ENCODE results near the gene HPGDS.
"Not testable (repeated sequence)": the region's sequence is repeated elsewhere in the genome, so short reads cannot be mapped to it uniquely, and the experiment has no call there.

The HPGDS gene

DNA sequence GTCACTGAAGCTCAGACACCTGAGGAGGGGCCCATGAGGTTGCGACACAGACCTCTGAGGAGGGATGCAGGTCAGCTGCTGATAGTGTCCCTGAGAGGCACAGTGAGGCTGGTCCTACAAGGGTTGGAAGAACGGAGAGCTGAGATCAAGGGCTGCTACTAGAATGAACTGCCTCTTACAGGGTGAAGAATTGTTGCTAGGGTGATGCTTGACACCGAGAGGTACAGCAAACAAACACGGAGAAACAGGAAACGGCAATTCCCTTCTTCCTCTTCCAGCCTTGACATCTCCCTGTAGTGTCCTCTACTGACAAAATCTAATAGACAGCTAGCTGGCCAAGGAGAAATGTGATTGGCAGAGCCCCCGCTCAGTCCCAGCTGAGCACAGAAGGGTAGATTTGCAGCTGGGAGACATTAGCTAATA lies 11.8 kb upstream of the HPGDS start:
- DNase-seq, result no peak

GRCh38 chr4:94352996-94353395 lies 10.4 kb upstream of the HPGDS start:
- DNase-seq, result no peak

DNA sequence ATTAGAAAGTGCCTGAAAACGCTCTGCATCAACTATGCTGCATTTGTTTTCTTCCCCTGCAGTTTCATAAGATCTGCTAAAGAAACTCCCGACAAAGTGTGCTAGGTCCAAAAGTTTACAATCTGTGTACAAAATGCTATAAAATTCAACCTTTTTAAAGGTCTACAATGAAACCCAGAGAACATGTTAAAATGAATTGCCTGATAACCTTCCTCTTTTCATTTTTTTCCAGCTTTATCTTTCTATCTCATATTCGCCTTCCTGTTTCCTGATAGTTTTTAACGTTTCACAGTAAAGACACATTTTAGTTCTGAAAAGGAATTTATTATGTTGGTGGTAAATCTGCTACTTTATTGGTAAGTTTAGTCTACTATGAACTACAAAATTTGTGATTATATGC lies 9.5 kb upstream of the HPGDS start:
- no peak for DNase-seq

DNA sequence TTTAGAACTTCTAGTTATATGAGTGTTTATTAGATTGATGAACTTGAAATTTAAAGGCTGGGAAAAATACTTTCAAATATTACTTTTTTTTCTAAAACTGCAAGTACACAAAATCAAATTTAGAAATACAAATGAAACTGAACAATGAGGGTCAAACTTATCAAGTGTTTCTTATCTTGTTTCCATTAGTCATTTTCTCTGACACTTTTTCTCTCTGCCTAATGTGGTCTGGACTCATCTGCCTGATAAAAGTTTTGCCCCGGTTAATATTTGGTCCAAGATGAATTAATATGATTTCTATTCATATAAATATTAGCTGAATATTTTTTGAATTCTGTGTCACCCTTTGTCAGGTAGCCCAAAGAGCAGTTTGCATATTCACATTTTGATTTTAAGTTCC lies 8.7 kb upstream of the HPGDS start:
- no peak for DNase-seq

DNA sequence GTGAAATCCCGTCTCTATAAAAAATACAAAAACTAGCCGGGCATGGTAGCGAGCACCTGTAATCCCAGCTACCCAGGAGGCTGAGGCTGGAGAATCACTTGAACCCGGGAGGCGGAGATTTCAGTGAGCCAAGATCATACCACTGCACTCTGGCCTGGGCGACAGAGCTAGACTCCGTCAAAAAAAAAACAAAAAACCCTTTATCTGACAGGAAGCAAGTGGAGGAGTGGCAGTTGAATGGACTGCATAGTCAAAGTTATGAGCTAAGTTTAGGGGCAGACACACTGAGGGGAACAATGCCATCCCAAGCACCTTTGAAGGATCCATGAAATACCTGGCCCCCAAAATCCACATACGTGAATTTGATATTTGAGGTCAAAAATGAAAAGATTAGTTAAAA lies 7.5 kb upstream of the HPGDS start:
- DNase-seq, result no peak

GRCh38 chr4:94349193-94349592 lies 6.6 kb upstream of the HPGDS start:
- no peak for DNase-seq

DNA sequence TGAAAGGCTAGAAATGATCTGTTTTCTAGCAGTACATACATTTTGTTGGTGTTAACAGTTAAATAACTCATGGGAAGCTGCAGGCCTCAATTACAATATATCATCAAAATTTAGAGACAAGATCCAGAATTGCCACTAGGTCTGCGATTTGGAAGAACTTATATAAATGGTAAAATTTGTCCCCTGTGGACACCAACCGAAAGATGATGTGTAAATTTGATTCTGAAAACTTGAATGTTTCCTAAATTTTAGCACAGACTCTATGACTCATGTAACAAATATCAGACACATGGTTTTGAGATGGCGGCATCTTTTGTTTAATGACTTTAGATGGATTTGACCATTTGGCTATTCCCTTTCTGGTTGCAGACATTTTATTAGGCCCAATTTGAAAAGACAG lies 6.0 kb upstream of the HPGDS start:
- DNase-seq, result no peak

GRCh38 chr4:94346541-94346940 lies 3.9 kb upstream of the HPGDS start:
- no peak for DNase-seq

GRCh38 chr4:94345969-94346368 lies 3.3 kb upstream of the HPGDS start:
- no peak for DNase-seq

DNA sequence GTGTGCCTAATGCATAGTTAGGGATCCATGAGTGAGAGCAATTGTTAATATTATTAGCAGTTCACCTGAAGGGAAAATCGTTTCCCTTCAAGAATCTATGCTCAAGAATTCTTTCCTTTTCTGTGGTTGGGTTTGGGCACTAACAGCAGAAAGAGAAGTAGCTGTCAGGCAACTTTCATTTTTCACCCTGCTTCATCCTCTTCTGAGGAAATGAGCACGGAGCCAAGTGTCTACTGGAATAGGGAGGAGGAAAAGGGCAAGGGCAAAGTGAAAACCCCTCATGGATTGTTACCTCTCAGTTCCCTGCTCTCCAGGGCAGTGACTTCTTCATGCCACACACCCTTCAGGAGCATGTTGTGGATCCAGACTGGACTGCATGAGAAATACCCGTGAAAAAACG lies 2.6 kb upstream of the HPGDS start:
- DNase-seq, result no peak

DNA sequence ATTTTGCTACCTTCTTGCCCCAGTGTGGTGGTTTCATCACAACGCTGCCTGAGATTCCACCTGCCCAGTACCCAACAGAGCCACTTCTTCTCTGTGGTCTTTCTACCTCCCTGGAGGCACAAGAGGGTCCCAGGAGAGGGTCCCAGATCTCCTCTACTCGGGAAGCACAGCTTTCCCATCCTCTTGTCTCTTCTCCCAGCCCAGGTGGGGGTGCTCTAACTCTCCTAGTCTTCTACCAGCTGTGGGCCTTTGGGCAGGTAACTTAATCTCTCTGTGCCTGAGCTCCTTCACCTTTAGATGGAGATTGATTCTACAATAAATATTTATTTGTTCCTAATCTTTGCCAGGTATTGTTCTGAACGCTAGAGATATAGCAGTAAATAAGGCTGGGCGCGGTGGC lies 1.8 kb upstream of the HPGDS start:
- DNase-seq, result no peak

DNA sequence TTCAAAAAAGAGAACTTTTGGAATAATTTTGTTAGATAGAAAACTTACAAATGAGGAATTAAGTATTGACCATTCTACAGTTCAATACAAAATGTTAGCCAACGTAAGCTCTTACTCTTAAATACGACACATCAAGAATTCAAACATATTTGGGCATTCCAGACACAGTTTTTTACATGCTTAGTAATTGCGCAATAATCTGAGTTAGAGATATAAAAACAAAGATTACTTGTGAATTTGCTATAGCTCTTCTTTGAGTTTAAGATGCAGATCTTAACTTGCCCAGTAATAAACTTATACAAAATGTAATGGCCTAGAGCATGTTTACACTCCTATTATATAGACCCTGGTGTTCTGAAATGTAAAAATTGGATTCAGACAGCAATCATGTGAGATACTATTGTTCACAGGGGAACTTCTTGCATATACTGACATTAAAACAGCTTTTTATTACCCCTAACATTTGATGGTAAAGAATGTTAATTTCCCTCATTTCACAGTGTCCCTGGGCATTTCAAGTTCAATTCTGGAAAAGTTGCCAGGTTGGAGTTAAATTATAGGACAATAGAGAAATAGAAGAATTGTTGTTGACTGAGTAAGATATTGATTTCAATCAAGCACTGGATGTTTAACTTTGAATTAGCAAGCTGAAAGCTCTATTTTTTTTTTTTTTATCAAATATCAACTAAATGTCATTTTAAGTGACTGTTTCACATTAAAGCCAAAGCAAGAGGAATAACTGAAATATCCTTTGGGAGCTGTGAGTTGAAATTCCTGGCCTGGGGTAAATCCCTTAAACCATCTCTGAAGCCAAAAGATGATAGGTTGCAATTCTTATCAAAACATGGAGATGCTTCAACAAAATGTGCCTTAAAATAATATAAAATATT lies 910 bp downstream of the HPGDS start:
- no peak for DNase-seq

DNA sequence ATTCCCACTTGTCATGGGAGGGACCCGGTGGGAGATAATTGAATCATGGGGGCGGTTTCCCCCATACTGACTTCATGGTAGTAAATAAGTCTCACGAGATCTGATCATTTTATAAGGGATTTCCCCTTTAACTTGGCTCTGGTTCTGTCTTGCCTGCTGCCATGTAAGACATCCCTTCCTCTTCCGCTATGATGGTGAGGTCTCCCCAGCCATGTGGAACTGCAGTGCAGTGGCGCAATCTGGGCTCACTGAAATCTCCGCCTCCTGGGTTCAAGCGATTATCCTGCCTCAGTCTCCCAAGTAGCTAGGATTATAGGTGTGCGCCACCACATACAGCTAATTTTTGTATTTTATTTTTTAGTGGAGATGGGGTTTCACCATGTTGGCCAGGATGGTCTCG lies 2.9 kb downstream of the HPGDS start:
- no peak for DNase-seq

GRCh38 chr4:94338681-94339351 lies 3.8 kb downstream of the HPGDS start:
- DNase-seq, result no peak

DNA sequence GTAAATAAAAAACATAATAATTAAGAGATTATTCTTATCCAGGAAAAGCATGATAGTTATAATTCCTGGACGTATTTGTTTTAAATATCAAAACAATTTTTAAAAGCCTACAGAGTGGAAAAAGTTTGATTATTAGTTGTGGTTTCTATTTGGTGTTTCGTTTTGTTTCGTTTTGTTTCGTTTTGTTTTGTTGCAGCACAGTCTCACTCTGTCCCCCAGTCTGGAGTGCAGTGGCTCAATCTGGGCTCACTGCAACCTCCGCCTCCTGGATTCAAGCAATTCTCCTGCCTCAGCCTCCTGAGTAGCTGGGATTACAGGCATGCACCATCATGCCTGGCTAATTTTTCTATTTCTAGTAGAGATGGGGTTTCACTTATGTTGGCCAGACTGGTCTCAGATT lies 5.8 kb downstream of the HPGDS start:
- not testable (repeated sequence) for DNase-seq

DNA sequence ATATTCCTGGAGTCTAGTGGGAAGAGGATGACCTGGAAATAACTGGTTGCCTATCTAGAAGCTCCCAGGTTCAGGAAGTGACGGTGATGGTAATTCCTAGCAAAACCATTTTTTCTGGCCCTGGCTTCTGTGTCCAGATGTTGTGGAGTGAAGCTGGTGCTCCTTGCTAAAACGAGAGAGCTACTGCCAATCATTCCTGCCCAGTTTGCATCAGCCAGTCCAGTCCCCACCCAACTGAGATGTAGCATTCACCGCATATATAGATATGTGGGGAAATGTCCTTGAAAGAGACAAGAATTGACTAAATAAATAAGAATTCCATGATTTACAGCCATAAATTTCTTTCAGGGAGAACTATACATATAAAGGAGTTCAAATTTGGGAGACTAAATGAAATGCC lies 6.3 kb downstream of the HPGDS start:
- no peak for DNase-seq

DNA sequence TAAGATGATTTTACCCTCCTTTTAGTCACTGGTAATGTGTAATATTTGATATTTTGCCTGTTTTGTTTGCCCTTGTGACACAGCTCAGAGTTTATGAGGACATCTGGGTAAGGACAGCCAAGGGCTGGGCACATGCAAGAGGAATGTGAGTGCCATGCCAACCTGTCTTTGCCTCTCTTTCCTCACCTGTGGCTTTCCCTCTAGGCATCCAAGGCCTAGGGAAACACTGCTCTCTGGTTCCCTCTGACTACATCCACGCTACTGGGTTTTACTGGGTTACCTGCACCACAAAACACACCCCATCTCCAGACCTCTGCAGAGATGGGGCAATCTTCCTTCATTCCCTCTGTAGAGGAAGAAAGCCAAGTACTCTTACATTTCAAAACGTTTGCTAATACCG lies 7.7 kb downstream of the HPGDS start:
- DNase-seq, result no peak

DNA sequence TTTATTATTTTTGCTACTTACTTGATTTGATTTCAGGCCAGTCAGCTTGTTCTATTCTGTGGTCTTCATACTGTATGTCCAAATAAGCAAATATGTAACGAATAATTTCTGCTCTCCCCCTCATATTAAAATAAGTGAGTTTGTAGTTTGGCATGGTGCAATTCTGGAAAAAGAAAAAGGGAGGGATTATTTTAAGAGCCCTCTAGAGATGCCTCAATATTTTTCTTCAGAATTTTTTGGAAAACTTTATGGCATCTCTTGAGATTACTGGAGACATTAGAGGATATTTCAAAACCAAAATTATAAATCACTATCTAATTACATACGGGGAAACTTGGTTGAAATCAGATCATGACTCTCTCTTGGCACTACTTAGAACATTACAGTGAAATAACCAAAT lies 8.2 kb downstream of the HPGDS start:
- DNase-seq, result no peak

GRCh38 chr4:94333866-94334265 lies 8.8 kb downstream of the HPGDS start:
- DNase-seq, result no peak

DNA sequence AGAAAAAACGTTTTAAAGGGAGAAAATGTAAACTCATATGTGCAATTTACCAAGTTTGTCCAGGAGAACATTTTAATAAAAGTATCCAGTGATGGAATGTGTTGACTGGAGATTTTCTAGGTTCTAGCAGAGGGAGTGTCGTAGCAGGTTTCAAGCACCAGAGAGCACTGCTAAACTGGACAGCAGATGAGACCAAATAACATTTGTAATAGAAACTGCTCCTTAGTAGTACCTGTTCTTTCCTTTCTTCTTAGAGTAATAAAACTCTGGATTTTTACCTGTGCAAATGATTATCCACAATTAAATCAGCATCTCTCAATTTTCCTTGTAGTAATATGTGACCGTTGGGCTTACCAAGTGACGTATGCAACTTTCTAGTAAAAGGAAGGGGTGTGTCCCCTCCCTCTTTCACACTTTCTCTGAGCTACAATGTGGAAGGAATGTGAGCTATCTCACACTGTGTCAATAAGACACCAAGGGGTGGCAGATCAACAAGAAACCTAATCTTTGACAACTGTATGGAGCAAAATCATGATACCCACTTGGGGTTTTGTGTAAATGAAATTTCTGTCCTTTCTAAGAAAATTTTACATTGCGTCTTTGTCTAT lies 9.5 kb downstream of the HPGDS start:
- no peak for DNase-seq

- DNase-seq, result no peak
These were observed 12.7 kb downstream of the HPGDS start for GRCh38 chr4:94329933-94330332.

GRCh38 chr4:94325835-94326234 lies 16.8 kb downstream of the HPGDS start:
- no peak for DNase-seq

GRCh38 chr4:94319927-94320326 lies 22.7 kb downstream of the HPGDS start:
- not testable (repeated sequence) for DNase-seq

DNA sequence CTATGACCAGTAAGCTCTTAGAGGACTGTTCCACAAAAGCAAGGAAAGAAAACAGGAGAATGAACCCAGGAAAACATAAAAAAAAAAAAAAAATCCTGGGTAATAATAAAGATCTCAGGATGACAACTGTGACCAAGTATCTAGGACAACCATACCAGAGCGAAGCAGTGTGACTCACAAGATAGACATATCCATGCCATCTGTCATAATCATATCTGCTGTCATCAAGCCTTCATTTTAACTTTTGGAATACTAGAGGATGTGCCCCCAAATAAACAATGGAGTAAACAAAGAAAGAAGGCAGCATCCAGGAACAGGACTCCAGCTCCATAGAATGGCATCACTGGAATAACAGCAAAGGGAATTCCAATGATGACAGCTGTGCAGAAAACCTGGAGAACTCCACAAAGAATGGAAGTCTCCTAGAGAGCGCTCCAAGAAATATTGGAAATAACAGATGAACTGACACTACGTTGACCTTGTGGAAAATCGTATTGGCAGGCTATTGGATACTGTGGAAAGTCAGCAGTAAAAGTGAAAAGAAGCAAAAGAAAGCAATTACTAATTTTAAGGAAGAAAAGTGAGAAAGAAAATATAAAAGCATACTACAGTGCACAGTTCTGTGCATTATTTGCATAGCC lies 35.3 kb downstream of the HPGDS start:
- DNase-seq, result no peak
